Adrenal gland (tissue), 12 donors: ENCODE measurements around the gene TMUB2. TPM values are rescaled to one million over a fixed set of nuclear protein-coding genes. Genes with fewer than 3 reads are reported as not detected.

Experiments
- DNase-seq, 7 donors: peaks; one replicate each; pipeline ENCODE4 v3.0.0-alpha.2; 2019 to 2020
- H3K27ac ChIP-seq, 5 donors: fragments of 200-600 bp; sonication (generic) in 4 of 5; 1 replicate in 3 of 5; 2 replicates in 2 of 5; pipeline versions ENCODE4 v1.5.1 to v1.8.0; 2016 to 2020; ENCODE audit warnings: mild to moderate bottlenecking in 1 of 5
- H3K27me3 ChIP-seq: fragments of 200-600 bp; 2 replicates; pipeline ENCODE4 v1.8.0; 2021
- H3K36me3 ChIP-seq, 2 donors: fragments of 200-600 bp; replicated peaks in 1 of 2; 1 replicate in 1 of 2; 2 replicates in 1 of 2; pipeline versions ENCODE4 v1.5.1 to v1.8.0; 2018 to 2022
- H3K4me1 ChIP-seq, 2 donors: fragments of 200-600 bp; replicated peaks in 1 of 2; 1 replicate in 1 of 2; 2 replicates in 1 of 2; pipeline versions ENCODE4 v1.5.1 to v1.8.0; 2018 to 2021
- H3K4me3 ChIP-seq, 4 donors: fragments of 200-600 bp; sonication (generic) in 3 of 4; one replicate each; pipeline ENCODE4 v1.5.1; 2016 to 2018
- H3K9me3 ChIP-seq, 3 donors: fragments of 200-600 bp; sonication (generic) in 1 of 3; replicated peaks in 1 of 3; 1 replicate in 2 of 3; 2 replicates in 1 of 3; pipeline versions ENCODE4 v1.5.1 to v1.8.0; 2016 to 2021
- POLR2A ChIP-seq, 2 donors: fragments of 450-650 bp; IDR thresholded peaks; one replicate each; pipeline ENCODE4 v1.6.1; 2017; ENCODE audit warnings: antibody characterized with exemption in 2 of 2, mild to moderate bottlenecking in 2 of 2, moderate library complexity in 1 of 2
- WGBS, 4 donors: extraction: QIAGEN DNeasy Blood & Tissue Kit in 2 of 4; methylation state at CpG; one replicate each; pipeline versions ENCODE4 v1.1.5 to v1.1.7; 2013 to 2017; 5-methylcytosine and 5-hydroxymethylcytosine counted together
- intact Hi-C, 2 donors: fragments of 100-400 bp; cut with DNase I; formaldehyde crosslinking; loops; one replicate each; pipeline versions ENCODE4 v1.14.1 to v1.15.0; 2022 to 2023
- polyA plus RNA-seq, 3 donors: library from polyadenylated mRNA; stranded (reverse); fragments of 200-250 nt in 2 of 3; fragments of 350-450 nt in 1 of 3; fragmentation: Illumina TruSeq in 1 of 3; extraction: RNeasy Lipid Tissue Mini Kit (QIAGEN cat#74804) in 1 of 3; gene quantifications; one replicate each; pipeline ENCODE4 v1.2.3, GENCODE V29; 2013 to 2014
- total RNA-seq, 9 donors: library from RNA; depleted of rRNA in 4 of 9; stranded (reverse); fragments of >200 nt in 4 of 9; fragments of 120-200 nt in 1 of 9; fragmentation: NEBNext Ultra II Directional in 1 of 9; extraction: Animal tissue kit (Norgen Biotek cat#: 25700) in 1 of 9; gene quantifications; one replicate each; pipeline versions ENCODE4 v1.1.0 to v1.2.4, GENCODE V29; 2013 to 2023
- TF ChIP-seq, protein P1 (sequence below), 6 experiments: fragments of 450-650 bp in 4 of 6; fragments of 200-600 bp in 2 of 6; sonication (generic) in 1 of 6; IDR thresholded peaks; 1 replicate in 5 of 6; 2 replicates in 1 of 6; pipeline versions ENCODE4 v1.5.1 to v1.8.0; 2016 to 2021; ENCODE audit warnings: antibody characterized with exemption in 6 of 6, mild to moderate bottlenecking in 2 of 6, moderate library complexity in 1 of 6
- donor health status: healthy with polysubstance abuse.
- donor health status: Bipolar disorder and iron deficiency.
- donor health status: DM: yes; HTN: yes; CAD: no.
- donor health status: DM: no; HTN: no; CAD: no.
- donor health status: DM: no; HTN: no; CAD: no.
- donor health status: DM: yes; HTN: yes; CAD: no.

The TMUB2 gene
- total and polyA plus RNA-seq, 12 donors: 21.8 to 89.3 (median 40.3) TPM

DNA sequence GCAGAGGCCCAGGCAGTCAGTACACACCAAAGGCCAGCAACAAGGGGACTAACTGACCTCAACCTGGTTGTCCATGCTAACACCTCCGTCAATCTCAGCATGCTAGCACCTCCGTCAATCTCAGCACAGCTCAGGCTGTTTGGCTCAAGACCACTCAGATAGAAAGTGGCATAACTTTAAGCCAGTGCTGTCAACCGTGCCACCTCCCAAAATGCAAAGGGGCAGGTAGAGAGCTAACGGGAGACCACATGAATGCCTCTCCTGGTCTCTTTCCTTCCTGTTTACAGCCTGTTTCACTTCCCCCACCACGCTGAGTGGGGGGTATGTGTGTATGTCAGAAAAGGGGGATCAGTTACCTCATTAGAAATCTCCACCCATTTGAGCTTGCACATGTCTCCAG is 29.4 kb downstream of the TMUB2 start:
- Histone ChIP-seq H3K4me1 (peaks cover 12 to 38% of the 10 kb centered on the region in 2 donors), H3K9me3 (no peaks in the 10 kb centered on the region), H3K36me3 (peaks cover 0 to 32% of the 10 kb centered on the region in 2 donors), H3K27ac (no peak overlapping the region), H3K4me3 (no peak overlapping the region), H3K27me3 (no peaks in the 10 kb centered on the region)
- DNase-seq: no peak
- 67 to 78% (median 72%) methylated on average over 5 of the region's 5 CpGs for WGBS, 4 donors
- TF ChIP-seq, protein P1, sequence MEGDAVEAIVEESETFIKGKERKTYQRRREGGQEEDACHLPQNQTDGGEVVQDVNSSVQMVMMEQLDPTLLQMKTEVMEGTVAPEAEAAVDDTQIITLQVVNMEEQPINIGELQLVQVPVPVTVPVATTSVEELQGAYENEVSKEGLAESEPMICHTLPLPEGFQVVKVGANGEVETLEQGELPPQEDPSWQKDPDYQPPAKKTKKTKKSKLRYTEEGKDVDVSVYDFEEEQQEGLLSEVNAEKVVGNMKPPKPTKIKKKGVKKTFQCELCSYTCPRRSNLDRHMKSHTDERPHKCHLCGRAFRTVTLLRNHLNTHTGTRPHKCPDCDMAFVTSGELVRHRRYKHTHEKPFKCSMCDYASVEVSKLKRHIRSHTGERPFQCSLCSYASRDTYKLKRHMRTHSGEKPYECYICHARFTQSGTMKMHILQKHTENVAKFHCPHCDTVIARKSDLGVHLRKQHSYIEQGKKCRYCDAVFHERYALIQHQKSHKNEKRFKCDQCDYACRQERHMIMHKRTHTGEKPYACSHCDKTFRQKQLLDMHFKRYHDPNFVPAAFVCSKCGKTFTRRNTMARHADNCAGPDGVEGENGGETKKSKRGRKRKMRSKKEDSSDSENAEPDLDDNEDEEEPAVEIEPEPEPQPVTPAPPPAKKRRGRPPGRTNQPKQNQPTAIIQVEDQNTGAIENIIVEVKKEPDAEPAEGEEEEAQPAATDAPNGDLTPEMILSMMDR (IDR thresholded peaks at IDR 0.05): no peak
- no peak for TF ChIP-seq POLR2A (IDR thresholded peaks at IDR 0.05)
- intact Hi-C loops: no loop called here

DNA sequence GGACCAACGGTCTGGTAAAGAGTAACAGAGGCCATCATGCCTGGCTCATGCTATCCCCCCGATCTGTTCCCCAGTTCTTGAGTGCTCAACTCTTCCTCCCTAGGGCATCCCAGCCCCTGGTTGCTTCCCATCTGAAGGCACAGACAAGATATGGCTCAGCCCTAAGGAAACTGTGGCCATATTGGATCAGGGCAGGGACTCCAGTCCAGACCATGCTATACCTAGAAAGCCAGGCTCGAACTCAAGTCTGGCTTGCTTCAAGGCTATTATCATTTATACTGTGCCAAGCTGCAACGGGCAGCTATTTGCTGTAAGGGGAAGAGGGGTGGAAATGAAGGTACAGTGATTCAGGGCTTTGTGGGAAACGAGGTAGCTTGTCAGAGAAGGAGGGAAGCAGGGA is 29.9 kb downstream of the TMUB2 start:
- DNase-seq: no peak
- H3K27me3 ChIP-seq: no peaks in the 10 kb centered on the region
- H3K27ac ChIP-seq: no peak overlapping the region
- no peaks in the 10 kb centered on the region for H3K9me3 ChIP-seq
- peaks cover 0 to 27% of the 10 kb centered on the region in 2 donors for H3K36me3 ChIP-seq
- 45 to 58% (median 50%) methylated on average over 5 of the region's 5 CpGs for WGBS, 4 donors
- intact Hi-C loops: no loop called here
- no peak overlapping the region for H3K4me3 ChIP-seq
- TF ChIP-seq, protein P1 (IDR thresholded peaks at IDR 0.05): no peak
- TF ChIP-seq POLR2A (IDR thresholded peaks at IDR 0.05): no peak
- H3K4me1 ChIP-seq: peaks cover 6 to 32% of the 10 kb centered on the region in 2 donors

- peak overlapping the region in 2 of 4 donors; percentile 58 to 81 for H3K4me3 ChIP-seq
- intact Hi-C loops: loop anchor here (2.0 kb wide), 2 partner anchors 107 to 109 kb away; partner anchors contain the start of gene SLC25A39 (in 1 of the 2)
- H3K9me3 ChIP-seq: no peaks in the 10 kb centered on the region
- no peak for TF ChIP-seq POLR2A (IDR thresholded peaks at IDR 0.05)
- TF ChIP-seq, protein P1 (IDR thresholded peaks at IDR 0.05): no peak
- H3K27ac ChIP-seq: peak overlapping the region in 3 of 5 donors; percentile 33 to 100 (median 98)
- H3K4me1 ChIP-seq: peaks cover 14 to 29% of the 10 kb centered on the region in 2 donors
- H3K36me3 ChIP-seq: peaks cover 0 to 27% of the 10 kb centered on the region in 2 donors
- 0 to 7% (median 5%) methylated on average over 4 to 10 of the region's 10 CpGs for WGBS, 4 donors
- H3K27me3 ChIP-seq: no peaks in the 10 kb centered on the region
- DNase-seq: no peak
Observed at GRCh38 chr17:44217738-44218343, 31.1 kb downstream of the TMUB2 start.

DNA sequence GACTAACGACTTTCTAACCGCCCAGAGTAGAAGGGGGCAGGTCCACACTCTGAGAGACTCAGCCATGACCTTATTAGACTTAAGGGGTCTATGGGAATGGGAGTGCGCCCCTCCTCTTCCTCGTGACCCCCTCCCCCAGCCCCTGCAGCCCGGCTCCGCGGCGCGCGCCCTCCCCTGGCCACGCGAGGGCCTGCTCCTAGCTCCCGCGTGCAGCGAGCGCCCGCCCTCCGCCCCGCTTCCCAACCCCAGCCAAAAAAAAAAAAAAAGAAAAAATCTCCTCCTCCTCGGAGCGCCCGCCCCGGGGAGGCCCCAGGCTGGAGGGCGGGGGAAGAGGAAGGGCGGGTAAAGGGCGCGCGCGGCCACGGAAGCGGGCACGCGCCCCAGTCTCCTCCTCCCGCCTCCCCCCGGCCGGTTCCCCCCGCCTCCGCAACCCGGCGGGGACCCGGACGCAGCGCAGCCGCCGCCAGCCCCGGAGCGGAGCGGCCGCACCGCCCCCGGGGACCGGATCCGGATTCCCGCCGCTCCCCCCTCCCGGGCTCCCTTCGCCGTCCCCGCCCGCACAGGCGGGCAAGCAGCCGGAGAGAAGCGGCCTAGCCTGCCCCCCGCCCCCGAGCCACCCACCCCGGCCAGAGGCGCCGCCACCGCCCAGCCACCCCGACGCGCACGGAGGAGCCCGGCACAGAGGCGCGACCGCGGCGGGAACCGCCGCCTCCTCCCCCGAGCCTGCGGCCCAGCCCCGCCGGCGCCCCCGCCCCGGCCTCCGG is 31.8 kb downstream of the TMUB2 start:
- peak; percentile 85 to 91 (median 89) for DNase-seq
- WGBS, 4 donors: 0 to 1% (median 0%) methylated on average over 23 to 82 of the region's 89 CpGs; no CpG with 5 or more reads in 1 of the 4 donors
- H3K27me3 ChIP-seq: no peaks in the 10 kb centered on the region
- H3K36me3 ChIP-seq: peaks cover 0 to 27% of the 10 kb centered on the region in 2 donors
- H3K9me3 ChIP-seq: no peaks in the 10 kb centered on the region
- TF ChIP-seq POLR2A (IDR thresholded peaks at IDR 0.05): peak in 1 of 2 donors; percentile 62
- TF ChIP-seq, protein P1 (IDR thresholded peaks at IDR 0.05): peak; percentile 20 to 58 (median 44)
- peak overlapping the region in 4 of 5 donors; percentile 98 to 100 (median 99) for H3K27ac ChIP-seq
- peak overlapping the region in 2 of 4 donors; percentile 58 to 81 for H3K4me3 ChIP-seq
- intact Hi-C loops: loop anchor here (2.0 kb wide), 2 partner anchors 106 to 108 kb away; partner anchors contain the start of gene SLC25A39 (in 1 of the 2)
- H3K4me1 ChIP-seq: peaks cover 20 to 32% of the 10 kb centered on the region in 2 donors
